Duodenal mucosa (tissue), 2 donors: Measurements from ENCODE around the gene PARK7.

Experiments used
- H3K27ac ChIP-seq: one replicate; pipeline ENCODE4 v1.7.0; 2013; ENCODE audit warnings: low read depth, low read length
- H3K27me3 ChIP-seq, 2 donors: one replicate each; pipeline ENCODE4 v1.7.0; 2013; ENCODE audit warnings: low read length in 2 of 2, control low read depth in 1 of 2; ENCODE audit not compliant: insufficient read depth in 2 of 2, control insufficient read depth in 1 of 2
- H3K36me3 ChIP-seq, 2 donors: one replicate each; pipeline ENCODE4 v1.7.0; 2013; ENCODE audit warnings: low read length in 2 of 2, control low read depth in 1 of 2; ENCODE audit not compliant: insufficient read depth in 2 of 2, control insufficient read depth in 1 of 2
- H3K4me1 ChIP-seq, 2 donors: one replicate each; pipeline ENCODE4 v1.7.0; 2013; ENCODE audit warnings: low read length in 2 of 2, control low read depth in 1 of 2; ENCODE audit not compliant: insufficient read depth in 2 of 2, control insufficient read depth in 1 of 2
- H3K4me3 ChIP-seq, 2 donors: one replicate each; pipeline ENCODE4 v1.7.0; 2013; ENCODE audit warnings: low read length in 2 of 2, low read depth in 1 of 2
- H3K9ac ChIP-seq, 2 donors: one replicate each; pipeline ENCODE4 v1.7.0; 2013; ENCODE audit warnings: low read length in 2 of 2, low read depth in 1 of 2
- H3K9me3 ChIP-seq, 2 donors: one replicate each; pipeline ENCODE4 v1.7.0; 2013; ENCODE audit warnings: low read length in 2 of 2, control low read depth in 1 of 2; ENCODE audit not compliant: control insufficient read depth in 1 of 2

The PARK7 gene

GRCh38 chr1:8027748-8028570, 66.4 kb downstream of the PARK7 start:
- Histone ChIP-seq H3K4me1 (peaks cover 27 to 30% of the 10 kb centered on the region in 2 donors), H3K27ac (peak overlapping the region; percentile 83), H3K36me3 (no peaks in the 10 kb centered on the region), H3K9ac (peak overlapping the region; percentile 82 to 85), H3K4me3 (peak overlapping the region in 1 of 2 donors; percentile 78), H3K9me3 (no peaks in the 10 kb centered on the region), H3K27me3 (peaks cover 0 to 3% of the 10 kb centered on the region in 2 donors)

- peaks cover 0 to 3% of the 10 kb centered on the region in 2 donors for H3K27me3 ChIP-seq
- no peaks in the 10 kb centered on the region for H3K9me3 ChIP-seq
- peaks cover 27 to 30% of the 10 kb centered on the region in 2 donors for H3K4me1 ChIP-seq
- H3K27ac ChIP-seq: no peak overlapping the region
- H3K36me3 ChIP-seq: no peaks in the 10 kb centered on the region
- no peak overlapping the region for H3K9ac ChIP-seq
- H3K4me3 ChIP-seq: no peak overlapping the region
Observed at GRCh38 chr1:8028571-8028910, 67.0 kb downstream of the PARK7 start.

GRCh38 chr1:8031176-8031785, 69.8 kb downstream of the PARK7 start:
- Histone ChIP-seq H3K36me3 (no peaks in the 10 kb centered on the region), H3K4me1 (peaks cover 21 to 27% of the 10 kb centered on the region in 2 donors), H3K9me3 (no peaks in the 10 kb centered on the region), H3K4me3 (no peak overlapping the region), H3K9ac (no peak overlapping the region), H3K27ac (no peak overlapping the region), H3K27me3 (no peaks in the 10 kb centered on the region)

DNA sequence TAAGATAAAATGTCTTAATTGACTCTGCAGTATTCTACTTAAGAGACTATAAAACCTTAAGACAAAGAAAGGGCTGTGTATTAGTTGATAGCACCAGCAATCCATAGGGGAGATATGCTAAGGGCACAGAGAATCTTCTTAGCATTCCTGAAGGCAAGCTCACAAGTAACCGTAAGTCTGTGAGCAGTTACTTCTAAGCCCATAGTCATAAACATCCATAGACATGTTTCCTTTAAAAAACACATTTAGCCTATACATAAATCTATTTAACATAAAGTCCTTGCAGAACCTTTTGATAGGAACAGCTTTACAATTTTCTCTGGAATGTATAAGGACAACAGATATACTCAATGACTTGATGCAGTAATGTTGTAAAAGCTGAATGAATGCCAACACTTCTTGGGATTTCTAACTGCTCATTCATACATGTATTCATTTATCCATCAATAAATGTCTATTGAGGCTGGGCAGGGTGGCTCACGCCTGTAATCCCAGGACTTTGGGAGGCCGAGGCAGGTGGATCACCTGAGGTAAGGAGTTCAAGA, 70.9 kb downstream of the PARK7 start:
- H3K36me3 ChIP-seq: no peaks in the 10 kb centered on the region
- H3K27me3 ChIP-seq: no peaks in the 10 kb centered on the region
- H3K4me1 ChIP-seq: peaks cover 10 to 17% of the 10 kb centered on the region in 2 donors
- H3K27ac ChIP-seq: no peak overlapping the region
- H3K9ac ChIP-seq: no peak overlapping the region
- H3K9me3 ChIP-seq: no peaks in the 10 kb centered on the region
- no peak overlapping the region for H3K4me3 ChIP-seq

- no peak overlapping the region for H3K9ac ChIP-seq
- H3K4me1 ChIP-seq: peaks cover 3 to 8% of the 10 kb centered on the region in 2 donors
- H3K36me3 ChIP-seq: no peaks in the 10 kb centered on the region
- no peaks in the 10 kb centered on the region for H3K9me3 ChIP-seq
- no peak overlapping the region for H3K27ac ChIP-seq
- no peak overlapping the region for H3K4me3 ChIP-seq
- no peaks in the 10 kb centered on the region for H3K27me3 ChIP-seq
Observed at GRCh38 chr1:8033322-8033721, 71.8 kb downstream of the PARK7 start.
